A549 (cell line): ENCODE data around the gene RAB21. TPM values are rescaled to one million over a fixed set of nuclear protein-coding genes. Genes with fewer than 3 reads are reported as not detected.

ENCODE experiments used
- ATAC-seq, 2 experiments: fragments of 200-7000 bp in 1 of 2; fragments of >200 bp in 1 of 2; cut with Nextera tagmentation in 1 of 2; cut with Tn5 transposase in 1 of 2; 3 replicates each; pipeline versions ENCODE4 v1.8.0 to v1.9.1; 2018 to 2020; ENCODE audit warnings: mild to moderate bottlenecking in 1 of 2, moderate library complexity in 1 of 2
- CTCF ChIA-PET: fragments of 300-600 bp; sonication (Branson Sonifier 250); formaldehyde crosslinking; extraction: SDS; loops from one replicate; lab custom pipeline; 2021; ENCODE audit warnings: antibody characterized with exemption, inconsistent platforms; lab: Yijun Ruan, JAX
- POLR2A ChIA-PET: fragments of 350-600 bp; formaldehyde crosslinking; extraction: SDS; loops from one replicate; lab custom pipeline; 2021; ENCODE audit warnings: antibody characterized with exemption, inconsistent platforms; lab: Yijun Ruan, JAX
- DNase-seq, 2 experiments: peaks; one replicate each; pipeline versions ENCODE4 v3.0.0 to v3.0.0-alpha.2; 2011 to 2016; ENCODE audit warnings: low read depth in 1 of 2, low spot score in 1 of 2
- FAIRE-seq: peaks from 2 replicates; lab custom pipeline; 2011; peaks lifted over from hg19 to GRCh38; lab: Jason Lieb, UNC
- H3K27ac ChIP-seq, 2 experiments: fragments of >200 bp; sonication (Bioruptor Twin); formaldehyde crosslinking; 3 replicates each; pipeline ENCODE4 v1.5.1; 2016 to 2017
- H3K4me1 ChIP-seq: fragments of >200 bp; sonication (Bioruptor Twin); formaldehyde crosslinking; 3 replicates; pipeline ENCODE4 v1.6.1; 2016
- H3K4me2 ChIP-seq: fragments of >200 bp; sonication (Bioruptor Twin); formaldehyde crosslinking; 3 replicates; pipeline ENCODE4 v1.6.1; 2016
- H3K4me3 ChIP-seq: fragments of >200 bp; sonication (Bioruptor Twin); formaldehyde crosslinking; 3 replicates; pipeline ENCODE4 v1.5.1; 2016
- H3K9me3 ChIP-seq: fragments of >200 bp; sonication (Bioruptor Twin); formaldehyde crosslinking; 3 replicates; pipeline ENCODE4 v1.6.1; 2016
- ATOH8 ChIP-seq: fragments of 250-450 bp; sonication (Bioruptor Pico); IDR thresholded peaks from 2 replicates; pipeline ENCODE4 v1.5.0; 2020; ENCODE audit warnings: low read depth, mild to moderate bottlenecking, moderate library complexity
- BCL3 ChIP-seq: fragments of >200 bp; sonication (Bioruptor Twin); formaldehyde crosslinking; IDR thresholded peaks from 3 replicates; pipeline ENCODE4 v1.6.1; 2016
- BHLHE40 ChIP-seq: IDR thresholded peaks from 2 replicates; pipeline ENCODE4 v1.6.1; 2012; ENCODE audit warnings: low read depth, low read length, inconsistent platforms
- ESRRA ChIP-seq: fragments of 150-350 bp; IDR thresholded peaks from 2 replicates; pipeline ENCODE4 v1.6.1; 2014; ENCODE audit warnings: mild to moderate bottlenecking, low read length, borderline replicate concordance
- HEYL ChIP-seq: fragments of 250-450 bp; sonication (Bioruptor Pico); IDR thresholded peaks from 2 replicates; pipeline ENCODE4 v1.8.0; 2021; ENCODE audit warnings: mild to moderate bottlenecking, moderate library complexity
- HMGXB4 ChIP-seq: fragments of 250-450 bp; sonication (Bioruptor Pico); IDR thresholded peaks from 2 replicates; pipeline ENCODE4 v1.5.0; 2021; ENCODE audit warnings: mild to moderate bottlenecking, moderate library complexity, borderline replicate concordance
- HOXA7 ChIP-seq: fragments of 250-450 bp; sonication (Bioruptor Pico); IDR thresholded peaks from 2 replicates; pipeline ENCODE4 v1.5.0; 2020; ENCODE audit warnings: mild to moderate bottlenecking, moderate library complexity
- HOXB13 ChIP-seq: fragments of 250-450 bp; sonication (Bioruptor Pico); IDR thresholded peaks from 2 replicates; pipeline ENCODE4 v1.5.0; 2020; ENCODE audit warnings: low read depth, mild to moderate bottlenecking, moderate library complexity
- HOXB5 ChIP-seq: fragments of 250-450 bp; sonication (Bioruptor Pico); IDR thresholded peaks from 2 replicates; pipeline ENCODE4 v1.5.0; 2020; ENCODE audit warnings: mild to moderate bottlenecking, moderate library complexity
- JUNB ChIP-seq: fragments of >200 bp; sonication (Bioruptor Twin); formaldehyde crosslinking; IDR thresholded peaks from 2 replicates; pipeline ENCODE4 v1.6.1; 2016
- KDM1A ChIP-seq: fragments of 200-600 bp; sonication (generic); IDR thresholded peaks from 2 replicates; pipeline ENCODE4 v1.6.1; 2016; ENCODE audit warnings: low read depth, mild to moderate bottlenecking
- KDM5A ChIP-seq: fragments of 200-600 bp; sonication (generic); IDR thresholded peaks from 2 replicates; pipeline ENCODE4 v1.6.1; 2016; ENCODE audit warnings: antibody characterized with exemption, mild to moderate bottlenecking
- MAX ChIP-seq: IDR thresholded peaks from 2 replicates; pipeline ENCODE4 v1.6.1; 2012
- NR3C1 ChIP-seq: fragments of >200 bp; sonication (Bioruptor Twin); formaldehyde crosslinking; IDR thresholded peaks from 3 replicates; pipeline ENCODE4 v1.6.1; 2017
- PHF8 ChIP-seq: fragments of 200-600 bp; sonication (generic); IDR thresholded peaks from 2 replicates; pipeline ENCODE4 v1.6.1; 2016; ENCODE audit warnings: low read depth, mild to moderate bottlenecking, antibody characterized with exemption, moderate library complexity, borderline replicate concordance
- POLR2A ChIP-seq: IDR thresholded peaks from 2 replicates; pipeline ENCODE4 v1.6.1; 2012; ENCODE audit warnings: mild to moderate bottlenecking, low read length
- POLR2AphosphoS2 ChIP-seq: conservative IDR thresholded peaks from 2 replicates; pipeline ENCODE4 v1.6.1; 2012; ENCODE audit warnings: low read length, improper control_type of control experiment, inconsistent platforms
- RAD21 ChIP-seq, 2 experiments: fragments of >200 bp in 1 of 2; sonication (Bioruptor Twin) in 1 of 2; formaldehyde crosslinking in 1 of 2; IDR thresholded peaks in 1 of 2; conservative IDR thresholded peaks in 1 of 2; 2 replicates in 1 of 2; 3 replicates in 1 of 2; pipeline ENCODE4 v1.6.1; 2012 to 2018; ENCODE audit warnings: inconsistent platforms in 1 of 2
- RFX5 ChIP-seq: fragments of 450-650 bp; IDR thresholded peaks from 2 replicates; pipeline ENCODE4 v1.7.1; 2014; ENCODE audit warnings: antibody characterized with exemption, mild to moderate bottlenecking, moderate library complexity
- SMC3 ChIP-seq: fragments of >200 bp; sonication (Bioruptor Twin); formaldehyde crosslinking; IDR thresholded peaks from 3 replicates; pipeline ENCODE4 v1.6.1; 2018; ENCODE audit warnings: inconsistent platforms
- SREBF2 ChIP-seq: fragments of 450-650 bp; IDR thresholded peaks from 2 replicates; pipeline ENCODE4 v1.6.1; 2014; ENCODE audit warnings: mild to moderate bottlenecking, moderate library complexity
- TFCP2L1 ChIP-seq: fragments of 250-450 bp; sonication (Bioruptor Pico); IDR thresholded peaks from 2 replicates; pipeline ENCODE4 v1.5.0; 2021; ENCODE audit warnings: mild to moderate bottlenecking
- ZC3H11A ChIP-seq: fragments of 450-650 bp; IDR thresholded peaks from 2 replicates; pipeline ENCODE4 v1.6.1; 2014; ENCODE audit warnings: antibody characterized with exemption, mild to moderate bottlenecking
- ZNF302 ChIP-seq: fragments of 250-450 bp; sonication (Bioruptor Pico); IDR thresholded peaks from 2 replicates; pipeline ENCODE4 v1.9.0; 2021; ENCODE audit warnings: inconsistent platforms, mild to moderate bottlenecking, moderate library complexity
- ZSCAN20 ChIP-seq: fragments of 250-450 bp; sonication (Bioruptor Pico); IDR thresholded peaks from 2 replicates; pipeline ENCODE4 v1.8.0; 2022; ENCODE audit warnings: mild to moderate bottlenecking, moderate library complexity
- WGBS: methylation state at CpG from one replicate; pipeline ENCODE4 v1.1.6; 2017; ENCODE audit errors: missing lambda C conversion rate; 5-methylcytosine and 5-hydroxymethylcytosine counted together
- polyA minus RNA-seq: library from RNA; depleted of rRNA, polyadenylated mRNA; stranded (reverse); fragments of >200 nt; gene quantifications from 2 replicates; pipeline ENCODE4 v1.2.3, GENCODE V29; 2011; rRNA and poly(A)+ RNA removed
- polyA plus RNA-seq, 4 experiments: library from polyadenylated mRNA; depleted of rRNA in 3 of 4; stranded (reverse); fragments of >200 nt; fragmentation: RNase III in 1 of 4; extraction: RNeasy Plus Mini Kit Qiagen cat#74134 plus additional on column Dnase treatment in 1 of 4; gene quantifications; 2 replicates in 3 of 4; 3 replicates in 1 of 4; pipeline ENCODE4 v1.2.3, GENCODE V29; 2011 to 2017
- TF ChIP-seq, protein P1 (sequence below): fragments of 450-650 bp; IDR thresholded peaks from 2 replicates; pipeline ENCODE4 v1.6.1; 2014; ENCODE audit warnings: antibody characterized with exemption
- TF ChIP-seq, protein P2 (sequence below): fragments of 150-350 bp; IDR thresholded peaks from 2 replicates; pipeline ENCODE4 v1.6.1; 2014; ENCODE audit warnings: low read depth, mild to moderate bottlenecking, low read length
- TF ChIP-seq, protein P3 (sequence below): IDR thresholded peaks from 2 replicates; pipeline ENCODE4 v1.6.1; 2012; ENCODE audit warnings: low read depth, borderline replicate concordance

RAB21 gene, protein sequence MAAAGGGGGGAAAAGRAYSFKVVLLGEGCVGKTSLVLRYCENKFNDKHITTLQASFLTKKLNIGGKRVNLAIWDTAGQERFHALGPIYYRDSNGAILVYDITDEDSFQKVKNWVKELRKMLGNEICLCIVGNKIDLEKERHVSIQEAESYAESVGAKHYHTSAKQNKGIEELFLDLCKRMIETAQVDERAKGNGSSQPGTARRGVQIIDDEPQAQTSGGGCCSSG
- polyA plus RNA-seq (2011; rRNA removed) = 23.8 and 33.3 TPM in 2 replicates
- 5.4 and 5.9 TPM in 2 replicates for polyA plus RNA-seq (2012; cell fraction: cytosol; rRNA removed)
- polyA plus RNA-seq (2012; cell fraction: nucleus; rRNA removed) = 1.2 and 1.3 TPM in 2 replicates
- 30.5 to 33.1 TPM (median 32.4 TPM) in 3 replicates for polyA plus RNA-seq (2017; fragmentation: RNase III; extraction: RNeasy Plus Mini Kit Qiagen cat#74134 plus additional on column Dnase treatment)
- 7.7 and 9.3 TPM in 2 replicates for polyA minus RNA-seq

DNA sequence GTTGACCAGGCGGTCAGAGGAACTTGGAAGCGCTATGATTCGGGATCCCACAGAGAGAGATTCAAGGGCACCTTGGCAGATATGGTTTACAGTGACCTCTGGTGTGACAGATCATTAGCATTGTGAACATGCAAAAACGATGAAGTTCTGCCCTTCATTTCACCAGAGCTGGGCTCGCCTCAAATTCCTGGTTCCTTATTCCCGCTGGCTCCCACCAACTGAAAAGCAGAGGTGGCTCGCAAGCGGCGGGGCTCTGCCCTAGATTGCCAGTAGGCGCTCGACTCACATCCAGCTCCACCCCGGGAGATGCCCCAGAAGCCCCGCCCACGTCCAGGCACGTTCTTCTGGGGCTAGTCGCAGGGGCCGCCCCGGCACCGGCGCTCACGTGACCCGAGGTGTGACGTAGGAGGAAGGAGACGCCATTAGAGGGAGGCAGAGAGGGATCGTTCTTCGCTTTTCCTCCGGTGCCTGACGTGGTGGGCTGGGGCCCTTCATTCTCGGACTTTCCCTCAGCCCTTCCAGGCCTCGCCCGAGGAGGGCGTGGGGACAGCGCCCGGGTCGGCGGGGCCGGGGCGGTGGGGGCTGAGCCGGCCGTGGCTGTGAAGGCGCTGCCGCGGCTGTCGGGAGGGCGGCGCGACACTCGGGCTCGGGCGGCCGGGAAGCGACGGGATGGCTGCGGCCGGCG lies at the start of gene RAB21:
Gene RAB21 (plus strand): TSS at position 403 of the 685 bp plus-strand sequence. CDS start 267 bp downstream, at position 670.
- no peak for FAIRE-seq
- Histone ChIP-seq H3K4me3 (peak within 1 kb of the TSS; percentile 65), H3K27ac (peak within 1 kb of the TSS; percentile 87 to 89), H3K4me1 (peaks cover 9% of the 10 kb centered on the region; the same call in 1 of the 3 replicates), H3K4me2 (peak within 1 kb of the TSS; percentile 83), H3K9me3 (peaks cover 14% of the 10 kb centered on the region)
- ChIA-PET CTCF (interaction anchor here (0.6 to 2.0 kb wide), 5 partner anchors 8 to 339 kb away, joined by 3 to 9 read pairs (median 3); partner anchors contain the start of genes THAP2 and ZFC3H1), POLR2A (interaction anchor here (0.6 to 2.0 kb wide), 6 partner anchors 21 to 92 kb away, joined by 3 to 14 read pairs (median 3); partner anchors contain the start of genes THAP2, TMEM19 and ZFC3H1)
- peak; percentile 94 to 99 for ATAC-seq
- peak; percentile 92 to 98 for DNase-seq
- WGBS = 3% methylated on average over 24 of the region's 56 CpGs
- TF ChIP-seq BHLHE40 = peak; percentile 94
- TF ChIP-seq HOXB13 (CRISPR knock-in tag) = no peak
- no peak for TF ChIP-seq KDM1A
- TF ChIP-seq ZSCAN20 = no peak
- TF ChIP-seq RAD21 (conservative IDR thresholded peaks at IDR 0.05 in 1 of 2, IDR thresholded peaks at IDR 0.05 in 1 of 2) = no peak; a peak in 1 of 5 replicates
- no peak for TF ChIP-seq ZC3H11A
- TF ChIP-seq, protein P1, sequence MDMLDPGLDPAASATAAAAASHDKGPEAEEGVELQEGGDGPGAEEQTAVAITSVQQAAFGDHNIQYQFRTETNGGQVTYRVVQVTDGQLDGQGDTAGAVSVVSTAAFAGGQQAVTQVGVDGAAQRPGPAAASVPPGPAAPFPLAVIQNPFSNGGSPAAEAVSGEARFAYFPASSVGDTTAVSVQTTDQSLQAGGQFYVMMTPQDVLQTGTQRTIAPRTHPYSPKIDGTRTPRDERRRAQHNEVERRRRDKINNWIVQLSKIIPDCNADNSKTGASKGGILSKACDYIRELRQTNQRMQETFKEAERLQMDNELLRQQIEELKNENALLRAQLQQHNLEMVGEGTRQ = peak; percentile 96
- peak; percentile 69; the same call in 1 of the 2 replicates for TF ChIP-seq PHF8
- peak; percentile 90 for TF ChIP-seq POLR2A
- TF ChIP-seq SREBF2 = no peak
- TF ChIP-seq SMC3 = no peak
- 0 out of 2 replicates have a peak, but pooled peaks have one; percentile 44 for TF ChIP-seq ESRRA
- no peak for TF ChIP-seq JUNB
- no peak for TF ChIP-seq HOXB5 (CRISPR knock-in tag)
- no peak for TF ChIP-seq POLR2AphosphoS2
- TF ChIP-seq KDM5A = no peak
- TF ChIP-seq ZNF302 (CRISPR knock-in tag) = no peak
- peak; percentile 90 for TF ChIP-seq MAX
- TF ChIP-seq ATOH8 (CRISPR knock-in tag) = no peak
- TF ChIP-seq, protein P2, sequence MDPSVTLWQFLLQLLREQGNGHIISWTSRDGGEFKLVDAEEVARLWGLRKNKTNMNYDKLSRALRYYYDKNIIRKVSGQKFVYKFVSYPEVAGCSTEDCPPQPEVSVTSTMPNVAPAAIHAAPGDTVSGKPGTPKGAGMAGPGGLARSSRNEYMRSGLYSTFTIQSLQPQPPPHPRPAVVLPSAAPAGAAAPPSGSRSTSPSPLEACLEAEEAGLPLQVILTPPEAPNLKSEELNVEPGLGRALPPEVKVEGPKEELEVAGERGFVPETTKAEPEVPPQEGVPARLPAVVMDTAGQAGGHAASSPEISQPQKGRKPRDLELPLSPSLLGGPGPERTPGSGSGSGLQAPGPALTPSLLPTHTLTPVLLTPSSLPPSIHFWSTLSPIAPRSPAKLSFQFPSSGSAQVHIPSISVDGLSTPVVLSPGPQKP = no peak
- TF ChIP-seq HEYL = no peak
- TF ChIP-seq TFCP2L1 (CRISPR knock-in tag) = no peak
- no peak for TF ChIP-seq HMGXB4 (CRISPR knock-in tag)
- TF ChIP-seq BCL3 = peak; percentile 88
- no peak for TF ChIP-seq NR3C1
- TF ChIP-seq, protein P3, sequence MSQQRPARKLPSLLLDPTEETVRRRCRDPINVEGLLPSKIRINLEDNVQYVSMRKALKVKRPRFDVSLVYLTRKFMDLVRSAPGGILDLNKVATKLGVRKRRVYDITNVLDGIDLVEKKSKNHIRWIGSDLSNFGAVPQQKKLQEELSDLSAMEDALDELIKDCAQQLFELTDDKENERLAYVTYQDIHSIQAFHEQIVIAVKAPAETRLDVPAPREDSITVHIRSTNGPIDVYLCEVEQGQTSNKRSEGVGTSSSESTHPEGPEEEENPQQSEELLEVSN = peak; percentile 81
- no peak for TF ChIP-seq HOXA7
- no peak for TF ChIP-seq RFX5
